Astrocyte (in vitro differentiated cells and primary cell): Measurements from ENCODE around the gene CAND1. TPM values are rescaled to one million over a fixed set of nuclear protein-coding genes. Genes with fewer than 3 reads are reported as not detected.

Source experiments
- DNase-seq: peaks from one replicate; pipeline ENCODE4 v3.0.0-alpha.2; 2010; ENCODE audit warnings: low read depth
- FAIRE-seq: peaks from 2 replicates; lab custom pipeline; 2011; peaks lifted over from hg19 to GRCh38; lab: Jason Lieb, UNC
- H2AFZ ChIP-seq: 2 replicates; pipeline ENCODE4 v1.6.0; 2012; ENCODE audit warnings: low read depth, low read length, inconsistent platforms
- H3K27ac ChIP-seq: 2 replicates; pipeline ENCODE4 v1.5.1; 2011; ENCODE audit warnings: low read depth, low read length, inconsistent platforms
- H3K27me3 ChIP-seq: 2 replicates; pipeline ENCODE4 v1.6.0; 2011; ENCODE audit warnings: low read length, inconsistent platforms; ENCODE audit not compliant: insufficient read depth
- H3K36me3 ChIP-seq: 2 replicates; pipeline ENCODE4 v1.5.1; 2011; ENCODE audit warnings: low read length, inconsistent platforms; ENCODE audit not compliant: insufficient read depth
- H3K4me1 ChIP-seq: 2 replicates; pipeline ENCODE4 v1.5.1; 2011; ENCODE audit warnings: low read length, inconsistent platforms; ENCODE audit not compliant: insufficient read depth
- H3K4me2 ChIP-seq: 2 replicates; pipeline ENCODE4 v1.6.0; 2012; ENCODE audit warnings: low read length, inconsistent platforms
- H3K4me3 ChIP-seq: 2 replicates; pipeline ENCODE4 v1.5.1; 2011; ENCODE audit warnings: low read depth, mild to moderate bottlenecking, low read length, inconsistent platforms; ENCODE audit not compliant: insufficient read depth
- H3K79me2 ChIP-seq: 2 replicates; pipeline ENCODE4 v1.6.0; 2012; ENCODE audit warnings: mild to moderate bottlenecking, low read length, inconsistent platforms; ENCODE audit not compliant: insufficient read depth
- H3K9ac ChIP-seq: 2 replicates; pipeline ENCODE4 v1.6.0; 2012; ENCODE audit warnings: mild to moderate bottlenecking, low read length, inconsistent platforms
- H3K9me3 ChIP-seq: 2 replicates; pipeline ENCODE4 v1.5.1; 2012; ENCODE audit warnings: low read depth, mild to moderate bottlenecking, low read length, inconsistent platforms; ENCODE audit not compliant: insufficient read depth
- H4K20me1 ChIP-seq: 2 replicates; pipeline ENCODE4 v1.6.0; 2012; ENCODE audit warnings: low read length, inconsistent platforms; ENCODE audit not compliant: insufficient read depth
- H3K27ac Mint-ChIP-seq: one replicate; pipeline ENCODE4 v1.8.0; 2021; ENCODE audit warnings: mild to moderate bottlenecking, mixed read lengths; ENCODE audit not compliant: unreplicated experiment
- H3K27me3 Mint-ChIP-seq: one replicate; pipeline ENCODE4 v1.8.0; 2021; ENCODE audit warnings: low read depth, mixed read lengths; ENCODE audit not compliant: unreplicated experiment
- H3K36me3 Mint-ChIP-seq: one replicate; pipeline ENCODE4 v1.8.0; 2021; ENCODE audit warnings: low read depth, mixed read lengths; ENCODE audit not compliant: unreplicated experiment
- H3K4me1 Mint-ChIP-seq: one replicate; pipeline ENCODE4 v1.8.0; 2021; ENCODE audit warnings: low read depth, mixed read lengths; ENCODE audit not compliant: unreplicated experiment
- H3K4me3 Mint-ChIP-seq: one replicate; pipeline ENCODE4 v1.8.0; 2021; ENCODE audit warnings: mild to moderate bottlenecking, moderate library complexity, mixed read lengths; ENCODE audit not compliant: unreplicated experiment
- H3K9me3 Mint-ChIP-seq: one replicate; pipeline ENCODE4 v1.8.0; 2021; ENCODE audit warnings: mild to moderate bottlenecking, mixed read lengths; ENCODE audit not compliant: unreplicated experiment
- CTCF ChIP-seq: IDR thresholded peaks from 2 replicates; pipeline ENCODE4 v1.5.1; 2011; ENCODE audit warnings: low read depth, mild to moderate bottlenecking, inconsistent platforms, low read length, moderate library complexity; ENCODE audit not compliant: insufficient read depth
- EZH2 ChIP-seq: IDR thresholded peaks from 2 replicates; pipeline ENCODE4 v1.6.1; 2012; ENCODE audit warnings: mild to moderate bottlenecking, low read length, inconsistent platforms; ENCODE audit not compliant: insufficient read depth
- total RNA-seq: library from RNA; stranded (reverse); gene quantifications from 2 replicates; pipeline ENCODE4 v1.2.1, GENCODE V29; 2021

The CAND1 gene
- total RNA-seq, 1 donor from 2014 or later, result 176 TPM

- no peaks in the 10 kb centered on the region for H3K9me3 ChIP-seq
- DNase-seq (no peak), FAIRE-seq (no peak)
- no peak overlapping the region for H3K4me3 Mint-ChIP-seq
- no peaks in the 10 kb centered on the region for H4K20me1 ChIP-seq
- H3K9me3 Mint-ChIP-seq, result peaks cover 6% of the 10 kb centered on the region
- H3K27me3 ChIP-seq, result no peaks in the 10 kb centered on the region
- no peak overlapping the region for H3K27ac ChIP-seq
- peaks cover 10% of the 10 kb centered on the region for H3K4me1 Mint-ChIP-seq
- H3K9ac ChIP-seq, result no peak overlapping the region
- TF ChIP-seq CTCF (no peak), EZH2 (no peak)
- H3K79me2 ChIP-seq, result no peaks in the 10 kb centered on the region
- peaks cover 24% of the 10 kb centered on the region for H3K36me3 ChIP-seq
- no peak overlapping the region for H3K27ac Mint-ChIP-seq
- H3K36me3 Mint-ChIP-seq, result peaks cover 42% of the 10 kb centered on the region
- H3K4me1 ChIP-seq, result no peaks in the 10 kb centered on the region
- no peaks in the 10 kb centered on the region for H3K27me3 Mint-ChIP-seq
- no peak overlapping the region for H2AFZ ChIP-seq
- no peak overlapping the region for H3K4me3 ChIP-seq
- H3K4me2 ChIP-seq, result no peak overlapping the region
Measured at GRCh38 chr12:67322580-67322979, 53.4 kb downstream of the CAND1 start.

GRCh38 chr12:67323007-67323406 is 53.8 kb downstream of the CAND1 start:
- Mint-ChIP-seq H3K27ac (no peak overlapping the region), H3K4me1 (peaks cover 10% of the 10 kb centered on the region), H3K9me3 (peaks cover 6% of the 10 kb centered on the region), H3K4me3 (no peak overlapping the region), H3K36me3 (peaks cover 42% of the 10 kb centered on the region), H3K27me3 (no peaks in the 10 kb centered on the region)
- H3K9me3 ChIP-seq, result no peaks in the 10 kb centered on the region
- no peaks in the 10 kb centered on the region for H3K4me1 ChIP-seq
- DNase-seq (no peak), FAIRE-seq (no peak)
- H4K20me1 ChIP-seq, result no peaks in the 10 kb centered on the region
- H3K4me2 ChIP-seq, result no peak overlapping the region
- peaks cover 24% of the 10 kb centered on the region for H3K36me3 ChIP-seq
- H3K27me3 ChIP-seq, result no peaks in the 10 kb centered on the region
- TF ChIP-seq EZH2 (no peak), CTCF (no peak)
- no peak overlapping the region for H3K9ac ChIP-seq
- H3K4me3 ChIP-seq, result no peak overlapping the region
- no peak overlapping the region for H3K27ac ChIP-seq
- no peak overlapping the region for H2AFZ ChIP-seq
- no peaks in the 10 kb centered on the region for H3K79me2 ChIP-seq

- no peaks in the 10 kb centered on the region for H3K4me1 ChIP-seq
- Mint-ChIP-seq H3K4me3 (no peak overlapping the region), H3K36me3 (peaks cover 25% of the 10 kb centered on the region), H3K27me3 (no peaks in the 10 kb centered on the region), H3K27ac (no peak overlapping the region), H3K4me1 (no peaks in the 10 kb centered on the region), H3K9me3 (peaks cover 6% of the 10 kb centered on the region)
- H4K20me1 ChIP-seq, result no peaks in the 10 kb centered on the region
- H3K36me3 ChIP-seq, result peaks cover 7% of the 10 kb centered on the region
- H3K27ac ChIP-seq, result no peak overlapping the region
- no peak for TF ChIP-seq CTCF
- no peak for TF ChIP-seq EZH2
- H3K9me3 ChIP-seq, result no peaks in the 10 kb centered on the region
- H2AFZ ChIP-seq, result no peak overlapping the region
- no peak overlapping the region for H3K4me2 ChIP-seq
- H3K9ac ChIP-seq, result no peak overlapping the region
- DNase-seq (no peak), FAIRE-seq (no peak)
- no peak overlapping the region for H3K4me3 ChIP-seq
- H3K27me3 ChIP-seq, result no peaks in the 10 kb centered on the region
- no peaks in the 10 kb centered on the region for H3K79me2 ChIP-seq
Measured at GRCh38 chr12:67326637-67327036, 57.5 kb downstream of the CAND1 start.
